Sigmoid colon (tissue), 7 donors: ENCODE data around the gene INCA1. TPM values are rescaled to one million over a fixed set of nuclear protein-coding genes. Genes with fewer than 3 reads are reported as not detected.
A peak's percentile ranks its signal among the peaks of the same experiment; 100 is the strongest.

Experiments used
- DNase-seq: peaks from one replicate; pipeline ENCODE4 v3.0.0-alpha.2; 2019
- H3K27ac ChIP-seq, 4 donors: fragments of 200-600 bp; sonication (generic); one replicate each; pipeline ENCODE4 v1.5.1; 2016 to 2019; ENCODE audit warnings: mild to moderate bottlenecking in 1 of 4
- H3K27me3 ChIP-seq, 3 donors: fragments of 200-600 bp; sonication (generic); one replicate each; pipeline ENCODE4 v1.5.1; 2019; ENCODE audit warnings: mild to moderate bottlenecking in 1 of 3
- H3K36me3 ChIP-seq, 4 donors: fragments of 200-600 bp; sonication (generic); one replicate each; pipeline ENCODE4 v1.5.1; 2016 to 2019
- H3K4me1 ChIP-seq, 4 donors: fragments of 200-600 bp; sonication (generic); one replicate each; pipeline ENCODE4 v1.5.1; 2017 to 2019
- H3K4me3 ChIP-seq, 4 donors: fragments of 200-600 bp; sonication (generic); one replicate each; pipeline ENCODE4 v1.5.1; 2017 to 2019; ENCODE audit warnings: mild to moderate bottlenecking in 2 of 4, moderate library complexity in 1 of 4
- H3K9me3 ChIP-seq, 4 donors: fragments of 200-600 bp in 3 of 4; sonication (generic) in 3 of 4; one replicate each; pipeline versions ENCODE4 v1.5.1 to v1.6.1; 2013 to 2019
- EP300 ChIP-seq, 4 donors: sonication (generic); formaldehyde crosslinking; IDR thresholded peaks; one replicate each; pipeline ENCODE4 v1.6.1; 2017; ENCODE audit warnings: antibody characterized with exemption in 4 of 4
- POLR2A ChIP-seq, 2 donors: fragments of 450-650 bp; IDR thresholded peaks; one replicate each; pipeline ENCODE4 v1.6.1; 2016; ENCODE audit warnings: antibody characterized with exemption in 2 of 2, mild to moderate bottlenecking in 2 of 2, moderate library complexity in 2 of 2
- POLR2AphosphoS5 ChIP-seq, 4 donors: sonication (generic); formaldehyde crosslinking; IDR thresholded peaks; one replicate each; pipeline ENCODE4 v1.6.1; 2017; ENCODE audit warnings: antibody characterized with exemption in 4 of 4
- WGBS, 2 donors: extraction: QIAGEN DNeasy Blood & Tissue Kit; methylation state at CpG; one replicate each; pipeline ENCODE4 v1.1.7; 2013; 5-methylcytosine and 5-hydroxymethylcytosine counted together
- intact Hi-C: fragments of 100-400 bp; cut with DNase I; formaldehyde crosslinking; loops from one replicate; pipeline ENCODE4 v1.15.1; 2023
- polyA plus RNA-seq, 3 donors: library from polyadenylated mRNA; stranded (reverse); fragments of 200-250 nt; gene quantifications; one replicate each; pipeline ENCODE4 v1.2.3, GENCODE V29; 2013
- total RNA-seq, 4 donors: library from RNA; depleted of rRNA; stranded (reverse); fragments of >200 nt; gene quantifications; one replicate each; pipeline ENCODE4 v1.1.0, GENCODE V29; 2016
- TF ChIP-seq, protein P1 (sequence below), 4 experiments: fragments of 450-650 bp in 3 of 4; fragments of 200-600 bp in 1 of 4; IDR thresholded peaks; one replicate each; pipeline ENCODE4 v1.5.1; 2016 to 2019; ENCODE audit warnings: antibody characterized with exemption in 4 of 4, mild to moderate bottlenecking in 3 of 4, moderate library complexity in 2 of 4
- donor health status: healthy with polysubstance abuse.
- donor health status: Bipolar disorder and iron deficiency.
- donor health status: healthy.

Gene INCA1
- total and polyA plus RNA-seq, 7 donors = 0.36 to 3.6 (median 2.2) TPM

DNA sequence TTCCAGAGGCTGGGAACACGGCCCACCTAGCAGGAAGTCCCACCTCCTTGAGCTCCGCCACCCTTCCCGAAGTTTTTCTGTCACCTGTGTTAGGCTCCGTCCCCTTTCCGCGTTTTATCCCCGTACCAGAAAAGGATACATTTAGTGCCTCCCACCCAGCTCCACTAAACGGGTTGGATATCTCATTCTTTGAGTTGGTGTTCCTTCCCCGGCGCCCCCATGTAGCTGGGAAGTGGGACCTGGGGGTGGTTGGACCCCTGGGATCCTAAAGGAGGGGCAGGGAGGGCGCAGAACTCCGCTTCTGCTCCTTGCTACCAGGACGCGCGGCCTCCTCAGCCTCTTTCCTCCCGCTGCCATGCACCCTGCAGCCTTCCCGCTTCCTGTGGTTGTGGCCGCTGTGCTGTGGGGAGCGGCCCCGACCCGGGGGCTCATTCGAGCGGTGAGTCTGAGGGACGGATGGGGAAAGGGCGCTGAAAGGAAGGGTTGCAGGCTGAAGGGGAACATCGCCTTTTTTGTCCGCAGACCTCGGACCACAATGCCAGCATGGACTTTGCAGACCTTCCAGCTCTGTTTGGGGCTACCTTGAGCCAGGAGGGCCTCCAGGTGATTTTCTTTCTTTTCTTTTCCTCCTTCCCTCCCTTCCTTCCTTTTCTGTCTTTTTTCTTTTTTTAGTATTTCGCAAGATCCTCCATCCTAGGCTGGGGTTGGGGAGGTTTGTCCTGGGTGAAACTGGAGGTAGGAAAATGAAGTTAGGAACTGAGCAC, 56.6 kb downstream of the INCA1 start:
- H3K4me1 ChIP-seq = peaks cover 0 to 65% (median 49%) of the 10 kb centered on the region in 4 donors
- DNase-seq = peak; percentile 95
- 0 to 1% methylated on average over 29 of the region's 29 CpGs for WGBS, 2 donors

GRCh38 chr17:4939796-4940554, 57.3 kb downstream of the INCA1 start, which contains the start of the genes RNF167 and SLC25A11:
RNF167 (plus strand) TSS chr17:4940268; CDS start chr17:4940910, 642 bp downstream.
SLC25A11 (minus strand) TSS chr17:4940046; CDS start chr17:4939910, 136 bp downstream.
- WGBS, 2 donors = 0% methylated on average over 72 of the region's 72 CpGs
- peaks cover 0 to 57% (median 42%) of the 10 kb centered on the region in 4 donors for H3K4me1 ChIP-seq
- intact Hi-C loops = loop anchor here (1.0 to 2.0 kb wide), 3 partner anchors 27 to 47 kb away; partner anchors contain the start of genes CAMTA2 and SPAG7
- H3K9me3 ChIP-seq = no peaks in the 10 kb centered on the region
- H3K27ac ChIP-seq = peak within 1 kb of the TSS; percentile 91 to 96 (median 94)
- TF ChIP-seq POLR2A (IDR thresholded peaks at IDR 0.05) (peak; percentile 32 to 48), POLR2AphosphoS5 (IDR thresholded peaks at IDR 0.05) (peak; percentile 32 to 83 (median 74)), EP300 (IDR thresholded peaks at IDR 0.05) (peak in 1 of 4 donors; percentile 64)
- TF ChIP-seq, protein P1, sequence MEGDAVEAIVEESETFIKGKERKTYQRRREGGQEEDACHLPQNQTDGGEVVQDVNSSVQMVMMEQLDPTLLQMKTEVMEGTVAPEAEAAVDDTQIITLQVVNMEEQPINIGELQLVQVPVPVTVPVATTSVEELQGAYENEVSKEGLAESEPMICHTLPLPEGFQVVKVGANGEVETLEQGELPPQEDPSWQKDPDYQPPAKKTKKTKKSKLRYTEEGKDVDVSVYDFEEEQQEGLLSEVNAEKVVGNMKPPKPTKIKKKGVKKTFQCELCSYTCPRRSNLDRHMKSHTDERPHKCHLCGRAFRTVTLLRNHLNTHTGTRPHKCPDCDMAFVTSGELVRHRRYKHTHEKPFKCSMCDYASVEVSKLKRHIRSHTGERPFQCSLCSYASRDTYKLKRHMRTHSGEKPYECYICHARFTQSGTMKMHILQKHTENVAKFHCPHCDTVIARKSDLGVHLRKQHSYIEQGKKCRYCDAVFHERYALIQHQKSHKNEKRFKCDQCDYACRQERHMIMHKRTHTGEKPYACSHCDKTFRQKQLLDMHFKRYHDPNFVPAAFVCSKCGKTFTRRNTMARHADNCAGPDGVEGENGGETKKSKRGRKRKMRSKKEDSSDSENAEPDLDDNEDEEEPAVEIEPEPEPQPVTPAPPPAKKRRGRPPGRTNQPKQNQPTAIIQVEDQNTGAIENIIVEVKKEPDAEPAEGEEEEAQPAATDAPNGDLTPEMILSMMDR (IDR thresholded peaks at IDR 0.05) = no peak
- peak within 1 kb of the TSS; percentile 62 to 83 (median 73) for H3K4me3 ChIP-seq
- H3K36me3 ChIP-seq = peaks cover 28 to 57% (median 37%) of the 10 kb centered on the region in 4 donors
- no peaks in the 10 kb centered on the region for H3K27me3 ChIP-seq
- DNase-seq = peak; percentile 99

More for the DNA sequence above, 56.6 kb downstream of the INCA1 start:
- Histone ChIP-seq H3K27ac (peak overlapping the region; percentile 91 to 96 (median 94)), H3K27me3 (no peaks in the 10 kb centered on the region), H3K36me3 (peaks cover 29 to 63% (median 42%) of the 10 kb centered on the region in 4 donors), H3K9me3 (no peaks in the 10 kb centered on the region), H3K4me3 (peak overlapping the region; percentile 62 to 83 (median 73))
- intact Hi-C loops = loop anchor here (2.0 kb wide), 2 partner anchors 26 to 32 kb away; partner anchors contain the start of gene SPAG7
- TF ChIP-seq, protein P1 (IDR thresholded peaks at IDR 0.05) = no peak
- peak in 1 of 4 donors; percentile 3 for TF ChIP-seq POLR2AphosphoS5 (IDR thresholded peaks at IDR 0.05)
- no peak for TF ChIP-seq POLR2A (IDR thresholded peaks at IDR 0.05)

DNA sequence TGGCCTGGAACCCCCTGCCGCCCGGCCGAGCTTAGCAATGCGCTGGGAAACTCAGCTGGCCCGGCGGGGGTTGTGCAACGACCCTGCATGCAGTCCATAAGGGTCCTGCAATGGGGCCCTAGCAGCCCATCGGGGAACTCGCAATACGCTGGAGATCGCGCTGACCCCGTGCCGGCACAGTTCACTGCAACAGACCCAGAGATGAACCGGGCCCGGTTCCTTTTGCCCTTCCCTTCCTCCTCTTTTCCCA, 57.9 kb downstream of the INCA1 start:
- Histone ChIP-seq H3K4me1 (peaks cover 0 to 53% (median 39%) of the 10 kb centered on the region in 4 donors), H3K9me3 (no peaks in the 10 kb centered on the region), H3K4me3 (peak overlapping the region; percentile 62 to 83 (median 73)), H3K27me3 (no peaks in the 10 kb centered on the region), H3K27ac (peak overlapping the region; percentile 91 to 96 (median 94)), H3K36me3 (peaks cover 23 to 52% (median 33%) of the 10 kb centered on the region in 4 donors)
- WGBS, 2 donors = 0% methylated on average over 16 of the region's 16 CpGs
- intact Hi-C loops = loop anchor here (1.0 kb wide), 1 partner anchor 48 kb away; the partner anchor contains the start of gene CAMTA2
- TF ChIP-seq, protein P1 (IDR thresholded peaks at IDR 0.05) = no peak
- TF ChIP-seq POLR2AphosphoS5 (IDR thresholded peaks at IDR 0.05) = no peak
- no peak for TF ChIP-seq POLR2A (IDR thresholded peaks at IDR 0.05)
- peak; percentile 81 for DNase-seq

GRCh38 chr17:4938688-4939545, 58.4 kb downstream of the INCA1 start:
- no peaks in the 10 kb centered on the region for H3K27me3 ChIP-seq
- H3K27ac ChIP-seq = peak overlapping the region; percentile 91 to 96 (median 94)
- TF ChIP-seq EP300 (IDR thresholded peaks at IDR 0.05) (no peak), POLR2AphosphoS5 (IDR thresholded peaks at IDR 0.05) (no peak), POLR2A (IDR thresholded peaks at IDR 0.05) (no peak)
- TF ChIP-seq, protein P1 (IDR thresholded peaks at IDR 0.05) = no peak
- H3K36me3 ChIP-seq = peaks cover 20 to 46% (median 30%) of the 10 kb centered on the region in 4 donors
- intact Hi-C loops = loop anchor here (1.0 kb wide), 1 partner anchor 48 kb away; the partner anchor contains the start of gene CAMTA2
- 30 to 59% methylated on average over 19 of the region's 19 CpGs for WGBS, 2 donors
- peak overlapping the region; percentile 62 to 83 (median 73) for H3K4me3 ChIP-seq
- H3K9me3 ChIP-seq = no peaks in the 10 kb centered on the region
- peaks cover 0 to 53% (median 40%) of the 10 kb centered on the region in 4 donors for H3K4me1 ChIP-seq
- no peak for DNase-seq
